ENCODE results near the gene MMP23B.

DNA sequence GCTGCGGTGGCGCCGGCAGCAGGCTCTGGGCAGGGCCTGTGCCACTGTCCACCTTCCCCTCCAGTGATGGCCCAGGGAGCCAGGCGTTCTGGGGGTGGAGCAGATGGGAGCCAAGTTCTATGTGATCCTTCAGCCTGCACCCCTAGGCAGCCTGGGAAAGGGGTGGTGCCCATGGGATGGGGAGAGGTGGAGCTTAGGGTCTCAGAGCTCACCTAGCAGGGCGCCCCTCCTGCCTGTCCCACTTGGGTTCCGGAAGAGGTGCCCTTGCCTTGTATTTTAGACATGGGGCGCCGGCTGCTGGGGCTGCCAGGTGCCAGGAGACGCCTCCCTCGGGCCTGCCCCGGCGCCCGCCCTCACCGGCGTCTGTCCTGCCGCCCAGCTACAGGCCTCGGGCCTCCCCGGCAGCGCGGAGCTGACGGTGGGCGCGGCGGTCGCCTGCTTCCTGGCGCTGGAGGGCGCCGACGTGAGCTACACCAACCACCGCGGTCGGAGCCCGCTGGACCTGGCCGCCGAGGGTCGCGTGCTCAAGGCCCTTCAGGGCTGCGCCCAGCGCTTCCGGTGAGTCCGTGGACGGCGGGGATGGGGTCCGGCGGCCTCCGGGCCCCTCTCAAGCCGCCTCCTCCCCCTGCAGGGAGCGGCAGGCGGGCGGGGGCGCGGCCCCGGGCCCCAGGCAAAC, 3.1 kb upstream of the MMP23B start:
- TF ChIP-seq CTCF (IDR thresholded peaks at IDR 0.05) (no peak), POLR2A (IDR thresholded peaks at IDR 0.05) (no peak), EP300 (IDR thresholded peaks at IDR 0.05) (no peak)

Data from tibial nerve (tissue), 4 donors.